Pancreas (tissue), 10 donors: ENCODE results near the gene BMP6. TPM values are rescaled to one million over a fixed set of nuclear protein-coding genes. Genes with fewer than 3 reads are reported as not detected.

Experiments
- ATAC-seq, 4 donors: fragments of 200-7000 bp; cut with Tn5 transposase; one replicate each; pipeline versions ENCODE4 v1.8.0 to v1.9.1; 2020; ENCODE audit warnings: mild to moderate bottlenecking in 4 of 4, moderate library complexity in 4 of 4
- DNase-seq, 6 donors: peaks; one replicate each; pipeline ENCODE4 v3.0.0-alpha.2; 2020
- FAIRE-seq: peaks from 2 replicates; lab custom pipeline; 2012; peaks lifted over from hg19 to GRCh38; lab: Jason Lieb, UNC
- H3K27ac ChIP-seq, 4 donors: fragments of 200-600 bp; sonication (generic); 1 replicate in 3 of 4; 2 replicates in 1 of 4; pipeline versions ENCODE4 v1.5.0 to v1.8.0; 2020
- H3K27me3 ChIP-seq, 4 donors: fragments of 200-600 bp; one replicate each; pipeline ENCODE4 v1.8.0; 2021
- H3K36me3 ChIP-seq, 3 donors: fragments of 200-600 bp; sonication (generic) in 1 of 3; one replicate each; pipeline versions ENCODE4 v1.5.0 to v1.8.0; 2020 to 2021
- H3K4me1 ChIP-seq, 3 donors: fragments of 200-600 bp; one replicate each; pipeline ENCODE4 v1.8.0; 2021
- H3K4me3 ChIP-seq, 4 donors: fragments of 200-600 bp; sonication (generic) in 2 of 4; one replicate each; pipeline versions ENCODE4 v1.5.0 to v1.8.0; 2020 to 2021
- H3K9me3 ChIP-seq, 4 donors: fragments of 200-600 bp; one replicate each; pipeline ENCODE4 v1.8.0; 2021
- CTCF ChIP-seq, 4 donors: fragments of 200-600 bp; sonication (generic) in 3 of 4; IDR thresholded peaks; one replicate each; pipeline versions ENCODE4 v1.5.0 to v1.8.0; 2021; ENCODE audit warnings: antibody characterized with exemption in 4 of 4
- WGBS, 2 donors: extraction: QIAGEN DNeasy Blood & Tissue Kit; methylation state at CpG; one replicate each; pipeline ENCODE4 v1.1.7; 2013; 5-methylcytosine and 5-hydroxymethylcytosine counted together
- intact Hi-C, 3 donors: fragments of 100-400 bp; cut with DNase I; formaldehyde crosslinking; loops; one replicate each; pipeline versions ENCODE4 v1.11.1 to v1.14.2; 2022
- polyA plus RNA-seq, 2 donors: library from polyadenylated mRNA; stranded (reverse); fragments of 200-250 nt; gene quantifications; one replicate each; pipeline ENCODE4 v1.2.3, GENCODE V29; 2013
- total RNA-seq, 6 donors: library from RNA; stranded (reverse); fragmentation: NEBNext Ultra II Directional in 4 of 6; extraction: Animal tissue kit (Norgen Biotek cat#: 25700) in 4 of 6; gene quantifications; one replicate each; pipeline versions ENCODE4 v1.2.1 to v1.2.4, GENCODE V29; 2021 to 2023
- donor health status: healthy with polysubstance abuse.
- donor health status: DM: no; HTN: no; CAD: no; lungs with moderate emphysema.
- donor health status: DM: no; HTN: no; CAD: no.
- donor health status: control.
- donor health status: control.
- donor health status: Bipolar disorder and iron deficiency.
- donor health status: DM: yes; HTN: yes; CAD: no.
- donor health status: DM: no; HTN: no; CAD: no.
- donor health status: DM: no; HTN: no; CAD: no.
- donor health status: DM: yes; HTN: yes; CAD: no.

The BMP6 gene
- total and polyA plus RNA-seq, 8 donors, result 0.09 to 0.69 (median 0.35) TPM

GRCh38 chr6:7761051-7761450 lies 35.2 kb downstream of the BMP6 start:
- no peak for DNase-seq
- intact Hi-C loops, result no loop called here
- Histone ChIP-seq H3K4me1 (no peaks in the 10 kb centered on the region), H3K4me3 (no peak overlapping the region), H3K36me3 (no peaks in the 10 kb centered on the region), H3K27ac (no peak overlapping the region), H3K27me3 (no peaks in the 10 kb centered on the region), H3K9me3 (no peaks in the 10 kb centered on the region)
- no peak for ATAC-seq
- WGBS, 2 donors, result 93 to 94% methylated on average over 3 of the region's 3 CpGs
- no peak for FAIRE-seq
- TF ChIP-seq CTCF (IDR thresholded peaks at IDR 0.05), result no peak

GRCh38 chr6:7762760-7763159 lies 36.9 kb downstream of the BMP6 start:
- WGBS, 2 donors, result 64 to 76% methylated on average over 12 of the region's 12 CpGs
- Histone ChIP-seq H3K4me1 (no peaks in the 10 kb centered on the region), H3K9me3 (no peaks in the 10 kb centered on the region), H3K27ac (no peak overlapping the region), H3K27me3 (no peaks in the 10 kb centered on the region), H3K36me3 (no peaks in the 10 kb centered on the region), H3K4me3 (no peak overlapping the region)
- intact Hi-C loops, result no loop called here
- no peak for ATAC-seq
- DNase-seq, result no peak
- no peak for TF ChIP-seq CTCF (IDR thresholded peaks at IDR 0.05)
- no peak for FAIRE-seq

GRCh38 chr6:7763881-7764280 lies 38.0 kb downstream of the BMP6 start:
- Histone ChIP-seq H3K27ac (no peak overlapping the region), H3K4me3 (no peak overlapping the region), H3K4me1 (no peaks in the 10 kb centered on the region), H3K27me3 (no peaks in the 10 kb centered on the region), H3K9me3 (no peaks in the 10 kb centered on the region), H3K36me3 (no peaks in the 10 kb centered on the region)
- ATAC-seq (no peak), FAIRE-seq (no peak), DNase-seq (no peak)
- no peak for TF ChIP-seq CTCF (IDR thresholded peaks at IDR 0.05)
- intact Hi-C loops, result no loop called here
- WGBS, 2 donors, result 56% methylated on average over 9 of the region's 9 CpGs

GRCh38 chr6:7765575-7766325 lies 39.9 kb downstream of the BMP6 start:
- no peak for TF ChIP-seq CTCF (IDR thresholded peaks at IDR 0.05)
- intact Hi-C loops, result no loop called here

GRCh38 chr6:7769702-7770101 lies 43.8 kb downstream of the BMP6 start:
- intact Hi-C loops, result no loop called here
- TF ChIP-seq CTCF (IDR thresholded peaks at IDR 0.05), result no peak
- ATAC-seq, result no peak
- H3K4me1 ChIP-seq, result no peaks in the 10 kb centered on the region
- H3K27me3 ChIP-seq, result no peaks in the 10 kb centered on the region
- H3K4me3 ChIP-seq, result no peak overlapping the region
- no peak for FAIRE-seq
- H3K27ac ChIP-seq, result no peak overlapping the region
- H3K9me3 ChIP-seq, result no peaks in the 10 kb centered on the region
- H3K36me3 ChIP-seq, result no peaks in the 10 kb centered on the region
- no peak for DNase-seq
- WGBS, 2 donors, result 47 to 51% methylated on average over 3 of the region's 3 CpGs

More at GRCh38 chr6:7765575-7766325, 39.9 kb downstream of the BMP6 start:
- DNase-seq (no peak), FAIRE-seq (no peak), ATAC-seq (no peak)
- H3K4me1 ChIP-seq, result no peaks in the 10 kb centered on the region
- WGBS, 2 donors, result 88 to 94% methylated on average over 10 of the region's 10 CpGs
- H3K27ac ChIP-seq, result no peak overlapping the region
- H3K36me3 ChIP-seq, result no peaks in the 10 kb centered on the region
- no peaks in the 10 kb centered on the region for H3K27me3 ChIP-seq
- H3K4me3 ChIP-seq, result no peak overlapping the region
- no peaks in the 10 kb centered on the region for H3K9me3 ChIP-seq
